Osteocyte (in vitro differentiated cells): Measurements from ENCODE around the gene MS4A6E. TPM values are rescaled to one million over a fixed set of nuclear protein-coding genes. Genes with fewer than 3 reads are reported as not detected.
A peak's percentile ranks its signal among the peaks of the same experiment; 100 is the strongest.

Experiments used
- DNase-seq: peaks from one replicate; pipeline ENCODE4 v3.0.0; 2021; ENCODE audit warnings: mixed read lengths; ENCODE audit not compliant: unreplicated experiment; ENCODE audit errors: extremely low spot score
- H3K27ac Mint-ChIP-seq: one replicate; pipeline ENCODE4 v1.8.0; 2021; ENCODE audit warnings: mild to moderate bottlenecking, mixed read lengths; ENCODE audit not compliant: unreplicated experiment
- H3K27me3 Mint-ChIP-seq: one replicate; pipeline ENCODE4 v1.8.0; 2021; ENCODE audit warnings: mixed read lengths; ENCODE audit not compliant: unreplicated experiment
- H3K36me3 Mint-ChIP-seq: one replicate; pipeline ENCODE4 v1.8.0; 2021; ENCODE audit warnings: mixed read lengths; ENCODE audit not compliant: unreplicated experiment
- H3K4me1 Mint-ChIP-seq: one replicate; pipeline ENCODE4 v1.8.0; 2021; ENCODE audit warnings: mixed read lengths; ENCODE audit not compliant: unreplicated experiment
- H3K4me3 Mint-ChIP-seq: one replicate; pipeline ENCODE4 v1.8.0; 2021; ENCODE audit warnings: mild to moderate bottlenecking, moderate library complexity, mixed read lengths; ENCODE audit not compliant: unreplicated experiment
- H3K9me3 Mint-ChIP-seq: one replicate; pipeline ENCODE4 v1.8.0; 2021; ENCODE audit warnings: mixed read lengths; ENCODE audit not compliant: unreplicated experiment
- total RNA-seq: library from RNA; stranded (reverse); gene quantifications from 2 replicates; pipeline ENCODE4 v1.2.1, GENCODE V29; 2021
- TF ChIP-seq, protein P1 (sequence below): fragments of 200-600 bp; sonication (generic); IDR thresholded peaks from 2 replicates; pipeline ENCODE4 v1.5.0; 2021; ENCODE audit warnings: antibody characterized with exemption, mild to moderate bottlenecking, moderate library complexity

The MS4A6E gene
- total RNA-seq, 1 donor from 2014 or later, result not detected

DNA sequence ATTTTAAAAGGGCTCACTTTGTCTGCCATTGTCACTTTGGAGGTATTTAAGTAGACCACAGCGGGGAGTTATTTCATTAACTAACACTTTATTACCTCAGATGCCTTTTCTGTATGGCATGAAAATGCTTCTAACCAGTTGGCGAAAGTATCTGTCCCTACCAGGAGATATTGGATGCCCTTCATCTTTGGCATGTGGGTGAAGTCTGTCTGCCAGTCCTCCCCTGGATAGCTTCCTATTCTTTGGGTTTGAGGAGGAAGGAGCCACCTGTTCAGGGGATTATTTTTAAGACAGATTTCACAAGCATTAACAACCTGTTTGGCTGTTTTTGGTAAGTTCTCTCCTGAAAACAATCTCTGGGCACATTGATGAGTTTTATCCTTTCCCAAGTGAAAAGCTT, 17.1 kb downstream of the MS4A6E start:
- H3K4me3 Mint-ChIP-seq, result no peak overlapping the region
- no peak for DNase-seq
- peaks cover 4% of the 10 kb centered on the region for H3K27me3 Mint-ChIP-seq
- H3K36me3 Mint-ChIP-seq, result no peaks in the 10 kb centered on the region
- no peaks in the 10 kb centered on the region for H3K9me3 Mint-ChIP-seq
- H3K27ac Mint-ChIP-seq, result no peak overlapping the region
- TF ChIP-seq, protein P1, sequence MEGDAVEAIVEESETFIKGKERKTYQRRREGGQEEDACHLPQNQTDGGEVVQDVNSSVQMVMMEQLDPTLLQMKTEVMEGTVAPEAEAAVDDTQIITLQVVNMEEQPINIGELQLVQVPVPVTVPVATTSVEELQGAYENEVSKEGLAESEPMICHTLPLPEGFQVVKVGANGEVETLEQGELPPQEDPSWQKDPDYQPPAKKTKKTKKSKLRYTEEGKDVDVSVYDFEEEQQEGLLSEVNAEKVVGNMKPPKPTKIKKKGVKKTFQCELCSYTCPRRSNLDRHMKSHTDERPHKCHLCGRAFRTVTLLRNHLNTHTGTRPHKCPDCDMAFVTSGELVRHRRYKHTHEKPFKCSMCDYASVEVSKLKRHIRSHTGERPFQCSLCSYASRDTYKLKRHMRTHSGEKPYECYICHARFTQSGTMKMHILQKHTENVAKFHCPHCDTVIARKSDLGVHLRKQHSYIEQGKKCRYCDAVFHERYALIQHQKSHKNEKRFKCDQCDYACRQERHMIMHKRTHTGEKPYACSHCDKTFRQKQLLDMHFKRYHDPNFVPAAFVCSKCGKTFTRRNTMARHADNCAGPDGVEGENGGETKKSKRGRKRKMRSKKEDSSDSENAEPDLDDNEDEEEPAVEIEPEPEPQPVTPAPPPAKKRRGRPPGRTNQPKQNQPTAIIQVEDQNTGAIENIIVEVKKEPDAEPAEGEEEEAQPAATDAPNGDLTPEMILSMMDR, result no peak
- H3K4me1 Mint-ChIP-seq, result no peaks in the 10 kb centered on the region

DNA sequence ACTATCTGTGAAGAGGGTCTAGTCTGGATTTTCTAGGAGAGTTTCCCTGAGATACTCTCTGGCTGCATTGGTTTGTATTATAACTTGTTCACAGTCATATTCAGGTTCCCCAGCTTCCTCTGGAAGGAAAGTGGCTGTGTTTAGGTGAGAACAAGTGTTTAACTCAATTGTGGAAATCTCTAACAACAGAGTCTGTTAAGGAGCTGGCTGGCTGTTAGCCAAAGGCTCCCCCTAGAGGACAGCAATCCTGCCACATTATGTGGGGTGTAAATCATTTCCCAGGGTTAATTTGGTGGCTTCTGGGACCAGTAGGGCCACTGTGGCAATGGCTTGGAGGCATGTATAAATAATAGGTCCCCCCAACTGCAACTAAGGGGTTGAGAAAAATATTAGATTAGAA, 18.4 kb downstream of the MS4A6E start:
- Mint-ChIP-seq H3K4me3 (no peak overlapping the region), H3K9me3 (no peaks in the 10 kb centered on the region), H3K27me3 (peaks cover 10% of the 10 kb centered on the region), H3K36me3 (no peaks in the 10 kb centered on the region), H3K4me1 (no peaks in the 10 kb centered on the region), H3K27ac (no peak overlapping the region)
- DNase-seq, result no peak
- TF ChIP-seq, protein P1, result peak; percentile 65

DNA sequence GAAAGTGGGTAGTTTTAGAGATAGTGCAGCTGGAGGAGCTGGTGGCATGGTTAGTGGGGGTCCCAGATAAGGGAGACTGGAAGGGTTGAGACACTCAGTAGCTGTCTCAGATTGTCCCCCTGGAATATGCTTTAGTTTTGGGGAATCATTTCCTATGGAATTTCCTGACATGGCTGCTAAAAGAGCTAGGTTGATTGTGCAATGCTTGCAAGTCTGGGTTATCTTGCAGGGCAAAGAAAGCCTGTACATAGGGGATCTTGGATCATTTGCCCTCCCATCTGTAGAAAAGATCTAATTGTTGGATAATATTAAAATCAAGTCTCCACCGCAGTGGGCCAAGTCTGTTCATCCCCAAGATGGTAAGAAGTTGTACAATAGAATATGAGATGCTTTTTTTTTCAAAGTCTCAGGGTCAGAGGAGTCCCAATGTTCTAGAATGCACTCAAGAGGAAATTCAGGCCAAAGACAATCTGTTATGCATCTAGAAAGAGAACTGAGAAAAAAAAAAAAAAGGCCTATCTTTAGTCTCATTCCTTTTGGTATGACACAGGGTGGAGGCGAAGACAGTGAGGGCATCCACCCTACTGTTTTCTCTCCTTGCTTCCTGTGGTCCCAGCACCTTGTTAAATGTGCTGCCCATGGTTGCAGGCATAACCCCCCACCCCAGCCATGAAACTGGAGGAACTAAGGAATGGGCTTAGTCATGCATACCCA, 20.2 kb downstream of the MS4A6E start:
- no peaks in the 10 kb centered on the region for H3K36me3 Mint-ChIP-seq
- no peak for DNase-seq
- H3K27ac Mint-ChIP-seq, result no peak overlapping the region
- H3K4me1 Mint-ChIP-seq, result no peaks in the 10 kb centered on the region
- TF ChIP-seq, protein P1, result no peak
- no peak overlapping the region for H3K4me3 Mint-ChIP-seq
- H3K9me3 Mint-ChIP-seq, result no peaks in the 10 kb centered on the region
- H3K27me3 Mint-ChIP-seq, result peaks cover 10% of the 10 kb centered on the region

DNA sequence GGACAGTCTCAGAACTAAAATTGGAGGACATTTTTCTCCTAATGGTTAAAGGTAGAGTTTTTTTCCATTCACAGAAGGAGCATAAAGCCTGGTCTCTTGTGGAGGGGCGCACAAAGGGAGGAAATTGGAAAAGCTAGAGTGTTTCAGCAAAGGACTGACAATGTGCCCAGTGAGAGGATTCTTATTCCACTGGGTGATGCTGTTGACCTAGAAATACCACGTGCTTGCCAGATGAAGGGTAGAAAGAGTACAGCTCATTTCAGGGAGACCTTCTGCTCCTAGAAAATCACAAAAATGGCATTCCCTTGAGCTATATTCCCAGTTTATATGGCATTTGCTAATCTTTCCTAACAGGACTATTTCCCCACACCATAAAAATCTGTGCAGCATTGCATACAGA, 21.1 kb downstream of the MS4A6E start:
- DNase-seq, result no peak
- H3K36me3 Mint-ChIP-seq, result no peaks in the 10 kb centered on the region
- no peak overlapping the region for H3K4me3 Mint-ChIP-seq
- peaks cover 10% of the 10 kb centered on the region for H3K27me3 Mint-ChIP-seq
- no peaks in the 10 kb centered on the region for H3K9me3 Mint-ChIP-seq
- no peak overlapping the region for H3K27ac Mint-ChIP-seq
- TF ChIP-seq, protein P1, result peak; percentile 18
- H3K4me1 Mint-ChIP-seq, result no peaks in the 10 kb centered on the region

DNA sequence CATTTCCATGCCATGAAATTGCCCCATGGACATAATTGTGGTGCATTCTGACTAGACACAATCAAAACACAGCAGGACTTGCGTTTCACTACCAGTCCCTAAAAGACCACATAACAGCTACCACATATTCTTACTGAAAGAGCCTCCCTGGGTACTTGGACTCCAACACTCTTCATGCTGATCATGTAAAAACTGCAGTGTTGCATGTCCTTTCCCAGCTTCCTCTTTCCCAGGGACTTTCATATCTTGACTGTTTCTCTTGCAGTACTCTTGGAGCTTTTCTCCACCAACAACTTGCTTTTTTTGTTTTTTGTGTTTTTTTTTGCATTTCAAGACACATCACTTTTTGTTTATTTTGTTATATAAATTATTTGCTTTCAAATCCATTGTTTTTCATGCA, 22.9 kb downstream of the MS4A6E start:
- H3K36me3 Mint-ChIP-seq, result no peaks in the 10 kb centered on the region
- no peak overlapping the region for H3K4me3 Mint-ChIP-seq
- no peaks in the 10 kb centered on the region for H3K4me1 Mint-ChIP-seq
- no peak for DNase-seq
- H3K27ac Mint-ChIP-seq, result no peak overlapping the region
- no peaks in the 10 kb centered on the region for H3K9me3 Mint-ChIP-seq
- peaks cover 6% of the 10 kb centered on the region for H3K27me3 Mint-ChIP-seq
- TF ChIP-seq, protein P1, result no peak
